Right lobe of liver (tissue), 6 donors: ENCODE data around the gene SERPINB1. TPM values are rescaled to one million over a fixed set of nuclear protein-coding genes. Genes with fewer than 3 reads are reported as not detected.

ENCODE experiments used
- ATAC-seq, 4 donors: fragments of 200-7000 bp; cut with Tn5 transposase; one replicate each; pipeline ENCODE4 v1.9.1; 2020; ENCODE audit warnings: mild to moderate bottlenecking in 4 of 4, moderate library complexity in 4 of 4
- DNase-seq, 3 donors: peaks; one replicate each; pipeline ENCODE4 v3.0.0-alpha.2; 2020
- H3K27ac ChIP-seq, 3 donors: fragments of 200-600 bp; one replicate each; pipeline ENCODE4 v1.8.0; 2022
- H3K27me3 ChIP-seq, 2 donors: fragments of 200-600 bp; one replicate each; pipeline ENCODE4 v1.8.0; 2022
- H3K36me3 ChIP-seq, 4 donors: fragments of 200-600 bp; sonication (generic) in 1 of 4; one replicate each; pipeline versions ENCODE4 v1.5.1 to v1.8.0; 2017 to 2022; ENCODE audit warnings: control low read depth in 1 of 4
- H3K4me1 ChIP-seq, 4 donors: fragments of 200-600 bp; sonication (generic) in 1 of 4; one replicate each; pipeline versions ENCODE4 v1.5.1 to v1.8.0; 2017 to 2022; ENCODE audit warnings: control low read depth in 1 of 4
- H3K4me3 ChIP-seq, 3 donors: fragments of 200-600 bp; one replicate each; pipeline ENCODE4 v1.8.0; 2022
- H3K9me3 ChIP-seq, 4 donors: fragments of 200-600 bp; sonication (generic) in 1 of 4; one replicate each; pipeline versions ENCODE4 v1.5.1 to v1.8.0; 2017 to 2022; ENCODE audit warnings: control low read depth in 1 of 4
- CTCF ChIP-seq, 4 donors: fragments of 200-600 bp in 3 of 4; fragments of 450-650 bp in 1 of 4; IDR thresholded peaks; one replicate each; pipeline versions ENCODE4 v1.5.1 to v1.8.0; 2016 to 2022; ENCODE audit warnings: antibody characterized with exemption in 4 of 4, mild to moderate bottlenecking in 2 of 4
- POLR2A ChIP-seq: fragments of 450-650 bp; IDR thresholded peaks from one replicate; pipeline ENCODE4 v1.6.1; 2017; ENCODE audit warnings: antibody characterized with exemption, mild to moderate bottlenecking
- WGBS: methylation state at CpG from one replicate; pipeline ENCODE4 v1.1.6; 2018; ENCODE audit warnings: low coverage, low lambda C conversion rate; ENCODE audit not compliant: insufficient coverage; ENCODE audit errors: missing lambda C conversion rate; 5-methylcytosine and 5-hydroxymethylcytosine counted together
- intact Hi-C, 2 donors: fragments of 100-400 bp; cut with DNase I; formaldehyde crosslinking; loops; one replicate each; pipeline versions ENCODE4 v1.11.2 to v1.14.1; 2022
- total RNA-seq, 6 experiments: library from RNA; depleted of rRNA in 2 of 6; stranded (reverse); fragments of >200 nt in 2 of 6; fragmentation: NEBNext Ultra II Directional in 3 of 6; extraction: Animal tissue kit (Norgen Biotek cat#: 25700) in 3 of 6; gene quantifications; one replicate each; pipeline versions ENCODE4 v1.1.0 to v1.2.4, GENCODE V29; 2016 to 2023
- donor health status: DM: no; HTN: yes; CAD: no.
- donor health status: DM: no; HTN: no; CAD: no.
- donor health status: DM: no; HTN: no; CAD: no.
- donor health status: DM: no; HTN: yes; CAD: no.
- donor health status: DM: no; HTN: yes; CAD: no.

SERPINB1 gene
- total RNA-seq, 6 experiments from 2014 or later, result 7.2 to 44.6 (median 25.2) TPM

DNA sequence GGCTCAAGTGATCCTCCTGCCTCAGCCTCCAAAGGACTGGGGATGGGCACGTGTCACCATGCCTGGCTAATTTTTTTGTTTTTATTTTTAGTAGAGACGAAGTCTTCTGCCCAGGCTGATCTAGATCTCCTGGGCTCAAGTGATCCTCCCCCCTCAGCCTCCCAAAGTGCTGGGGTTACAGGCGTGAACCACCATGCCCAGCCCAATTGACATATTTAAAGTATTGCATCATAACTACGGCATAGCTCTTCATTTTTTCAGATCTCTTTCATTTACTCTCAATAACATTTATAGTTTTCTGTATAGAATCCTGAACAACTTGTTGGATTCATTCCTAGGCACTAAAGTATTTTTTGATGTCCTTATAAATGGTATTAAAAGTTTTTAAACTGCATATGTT, 13.0 kb downstream of the SERPINB1 start:
- no peak overlapping the region for H3K27ac ChIP-seq
- peaks cover 0 to 6% (median 4%) of the 10 kb centered on the region in 4 donors for H3K36me3 ChIP-seq
- TF ChIP-seq POLR2A (no peak), CTCF (IDR thresholded peaks at IDR 0.05) (no peak)
- no peak for DNase-seq
- intact Hi-C loops, result no loop called here
- ATAC-seq, result no peak
- H3K4me3 ChIP-seq, result no peak overlapping the region
- no peaks in the 10 kb centered on the region for H3K4me1 ChIP-seq
- WGBS, result 71% methylated on average over 3 of the region's 4 CpGs
- no peaks in the 10 kb centered on the region for H3K27me3 ChIP-seq
- H3K9me3 ChIP-seq, result no peaks in the 10 kb centered on the region

DNA sequence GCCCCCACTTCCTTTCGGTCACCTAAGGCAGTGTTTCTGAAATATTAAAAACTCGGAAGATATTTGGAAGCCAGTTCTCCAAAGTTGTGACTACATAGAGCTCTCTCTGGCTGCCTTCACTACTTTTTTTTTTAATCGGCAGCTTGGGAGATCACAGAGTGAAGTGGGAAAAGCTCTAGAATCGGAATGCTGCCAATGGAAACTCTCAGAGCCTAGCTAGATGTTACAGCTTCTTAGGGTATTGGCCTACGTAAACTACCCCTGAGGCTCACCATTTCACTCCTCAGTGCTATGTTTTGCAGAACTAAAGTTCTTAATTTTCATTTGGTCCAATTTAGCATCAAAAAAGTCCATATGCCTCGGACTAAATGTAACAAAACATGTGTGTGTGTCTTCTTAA, 14.5 kb downstream of the SERPINB1 start:
- intact Hi-C loops, result no loop called here
- Histone ChIP-seq H3K27me3 (no peaks in the 10 kb centered on the region), H3K27ac (no peak overlapping the region), H3K36me3 (no peaks in the 10 kb centered on the region), H3K4me1 (no peaks in the 10 kb centered on the region), H3K4me3 (no peak overlapping the region), H3K9me3 (no peaks in the 10 kb centered on the region)
- WGBS, result 76% methylated on average over 6 of the region's 6 CpGs
- no peak for TF ChIP-seq POLR2A
- no peak for TF ChIP-seq CTCF (IDR thresholded peaks at IDR 0.05)
- DNase-seq (no peak), ATAC-seq (no peak)

GRCh38 chr6:2826131-2826530, 15.5 kb downstream of the SERPINB1 start:
- no peak for TF ChIP-seq POLR2A
- no peak for TF ChIP-seq CTCF (IDR thresholded peaks at IDR 0.05)
- 72% methylated on average over 2 of the region's 2 CpGs for WGBS

DNA sequence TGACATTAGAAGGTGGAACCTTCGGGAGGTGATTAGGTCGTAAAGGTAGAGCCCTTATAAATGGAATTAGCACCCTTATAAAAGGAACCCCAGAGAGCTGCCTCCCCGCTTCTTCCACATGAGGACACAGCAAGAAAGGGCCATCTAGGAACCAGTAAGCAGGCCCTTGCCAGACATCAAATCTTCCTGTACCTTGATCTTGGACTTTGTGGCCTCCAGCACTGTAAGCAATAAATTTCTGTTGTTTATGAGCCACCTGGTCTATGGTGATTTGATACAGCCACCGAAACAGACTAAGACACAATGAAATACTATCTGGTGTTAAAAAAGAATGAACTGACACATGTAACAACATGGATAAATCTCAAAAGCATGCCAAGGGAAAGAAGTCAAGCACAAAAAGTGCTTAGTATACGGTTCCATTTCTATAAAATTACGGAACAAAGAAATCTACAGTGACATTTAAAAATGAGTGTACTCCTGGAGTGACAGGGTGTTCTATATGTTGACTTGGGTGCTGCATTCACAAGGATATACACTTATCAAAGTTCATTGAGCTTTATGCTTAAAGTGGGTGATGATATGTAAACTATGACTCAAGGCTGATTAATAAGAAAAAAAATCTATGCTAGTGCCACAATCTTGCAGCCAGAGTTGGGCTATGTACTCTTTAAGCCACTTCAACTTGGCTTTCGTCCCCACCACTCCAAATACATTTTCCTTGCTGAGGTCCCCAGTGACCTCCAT, 18.4 kb downstream of the SERPINB1 start:
- H3K27ac ChIP-seq, result no peak overlapping the region
- whole genome bisulfite sequencing, result 96% methylated on average over 7 of the region's 7 CpGs
- no peak for TF ChIP-seq CTCF (IDR thresholded peaks at IDR 0.05)
- TF ChIP-seq POLR2A, result no peak
- H3K27me3 ChIP-seq, result no peaks in the 10 kb centered on the region
- H3K4me1 ChIP-seq, result no peaks in the 10 kb centered on the region
- DNase-seq (no peak), ATAC-seq (no peak)
- H3K36me3 ChIP-seq, result no peaks in the 10 kb centered on the region
- H3K4me3 ChIP-seq, result no peak overlapping the region
- intact Hi-C loops, result no loop called here
- no peaks in the 10 kb centered on the region for H3K9me3 ChIP-seq

More at GRCh38 chr6:2826131-2826530, 15.5 kb downstream of the SERPINB1 start:
- Histone ChIP-seq H3K36me3 (no peaks in the 10 kb centered on the region), H3K27ac (no peak overlapping the region), H3K9me3 (no peaks in the 10 kb centered on the region), H3K4me3 (no peak overlapping the region), H3K4me1 (no peaks in the 10 kb centered on the region), H3K27me3 (no peaks in the 10 kb centered on the region)
- no peak for DNase-seq
- intact Hi-C loops, result no loop called here
- no peak for ATAC-seq
